Liver (tissue), 2 donors: Measurements from ENCODE around the gene USH2A.

Source experiments
- ZBTB33 ChIP-seq: IDR thresholded peaks from 2 replicates; pipeline ENCODE4 v1.6.1; 2016; ENCODE audit warnings: antibody characterized with exemption
- TF ChIP-seq, protein P1 (sequence below): fragments of 150-350 bp; IDR thresholded peaks from 2 replicates; pipeline ENCODE4 v1.5.1; 2017; ENCODE audit warnings: improper control_type of control experiment, low read depth, low read length; ENCODE audit not compliant: missing input control
- donor health status: healthy.

DNA sequence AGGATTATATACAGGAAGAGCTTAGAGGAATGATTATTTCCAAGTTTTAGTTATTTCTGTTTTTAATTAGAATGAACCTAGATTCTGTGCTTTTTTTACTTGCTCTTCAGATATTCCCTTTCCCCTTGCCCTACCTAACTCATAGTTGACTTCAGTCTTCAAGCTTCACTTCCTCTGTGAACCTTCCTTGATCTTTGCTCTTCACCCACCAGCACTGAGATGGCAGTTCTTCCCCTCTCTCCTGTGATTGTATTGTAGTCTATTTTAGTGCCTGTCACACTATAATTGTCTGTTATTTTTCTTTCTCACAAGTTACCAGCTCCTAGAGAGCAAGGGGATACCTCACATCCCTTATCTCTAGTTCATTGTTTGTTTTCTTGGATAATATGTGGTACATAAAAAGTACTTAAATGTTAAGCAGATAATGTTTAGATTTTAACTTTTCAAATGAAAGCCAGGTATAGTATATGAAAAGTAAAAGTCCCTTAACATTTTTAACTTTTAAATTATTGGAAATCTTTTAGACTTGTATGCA, 822.9 kb downstream of the USH2A start:
- no peak for TF ChIP-seq ZBTB33
- TF ChIP-seq, protein P1, sequence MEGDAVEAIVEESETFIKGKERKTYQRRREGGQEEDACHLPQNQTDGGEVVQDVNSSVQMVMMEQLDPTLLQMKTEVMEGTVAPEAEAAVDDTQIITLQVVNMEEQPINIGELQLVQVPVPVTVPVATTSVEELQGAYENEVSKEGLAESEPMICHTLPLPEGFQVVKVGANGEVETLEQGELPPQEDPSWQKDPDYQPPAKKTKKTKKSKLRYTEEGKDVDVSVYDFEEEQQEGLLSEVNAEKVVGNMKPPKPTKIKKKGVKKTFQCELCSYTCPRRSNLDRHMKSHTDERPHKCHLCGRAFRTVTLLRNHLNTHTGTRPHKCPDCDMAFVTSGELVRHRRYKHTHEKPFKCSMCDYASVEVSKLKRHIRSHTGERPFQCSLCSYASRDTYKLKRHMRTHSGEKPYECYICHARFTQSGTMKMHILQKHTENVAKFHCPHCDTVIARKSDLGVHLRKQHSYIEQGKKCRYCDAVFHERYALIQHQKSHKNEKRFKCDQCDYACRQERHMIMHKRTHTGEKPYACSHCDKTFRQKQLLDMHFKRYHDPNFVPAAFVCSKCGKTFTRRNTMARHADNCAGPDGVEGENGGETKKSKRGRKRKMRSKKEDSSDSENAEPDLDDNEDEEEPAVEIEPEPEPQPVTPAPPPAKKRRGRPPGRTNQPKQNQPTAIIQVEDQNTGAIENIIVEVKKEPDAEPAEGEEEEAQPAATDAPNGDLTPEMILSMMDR, result no peak
